Esophagus (tissue), 2 donors: Measurements from ENCODE around the gene RTF1. TPM values are rescaled to one million over a fixed set of nuclear protein-coding genes. Genes with fewer than 3 reads are reported as not detected.

ENCODE experiments used
- H3K27ac ChIP-seq, 2 donors: one replicate each; pipeline ENCODE4 v1.5.1; 2013; ENCODE audit warnings: low read depth in 2 of 2, mild to moderate bottlenecking in 2 of 2, inconsistent platforms in 1 of 2, low read length in 1 of 2, moderate library complexity in 1 of 2
- H3K27me3 ChIP-seq, 2 donors: one replicate each; pipeline ENCODE4 v1.6.1; 2013; ENCODE audit warnings: low read length in 2 of 2, control low read depth in 1 of 2, mild to moderate bottlenecking in 1 of 2; ENCODE audit not compliant: insufficient read depth in 2 of 2, control insufficient read depth in 1 of 2
- H3K36me3 ChIP-seq, 2 donors: one replicate each; pipeline ENCODE4 v1.6.1; 2013; ENCODE audit warnings: low read length in 1 of 2; ENCODE audit not compliant: control insufficient read depth in 2 of 2, insufficient read depth in 2 of 2
- H3K4me1 ChIP-seq, 2 donors: one replicate each; pipeline ENCODE4 v1.6.1; 2013; ENCODE audit warnings: low read length in 1 of 2; ENCODE audit not compliant: control insufficient read depth in 2 of 2, insufficient read depth in 2 of 2
- H3K4me3 ChIP-seq, 2 donors: one replicate each; pipeline ENCODE4 v1.5.1; 2013; ENCODE audit warnings: low read length in 2 of 2, mild to moderate bottlenecking in 2 of 2, low read depth in 1 of 2, moderate library complexity in 1 of 2
- H3K9me3 ChIP-seq, 2 donors: one replicate each; pipeline ENCODE4 v1.6.1; 2013; ENCODE audit warnings: mild to moderate bottlenecking in 2 of 2, low read depth in 1 of 2, low read length in 1 of 2, moderate library complexity in 1 of 2; ENCODE audit not compliant: control insufficient read depth in 2 of 2, insufficient read depth in 1 of 2
- WGBS, 2 donors: extraction: QIAGEN DNeasy Blood & Tissue Kit; methylation state at CpG; one replicate each; pipeline ENCODE4 v1.1.7; 2013; 5-methylcytosine and 5-hydroxymethylcytosine counted together
- polyA plus RNA-seq, 2 donors: library from polyadenylated mRNA; stranded (reverse); fragments of 200-250 nt; gene quantifications; one replicate each; pipeline ENCODE4 v1.2.3, GENCODE V29; 2013
- donor health status: healthy with polysubstance abuse.
- donor health status: Bipolar disorder and iron deficiency.

The RTF1 gene
- polyA plus RNA-seq, 2 donors = 12.2 to 16.2 TPM

GRCh38 chr15:41530363-41530956 is 113.6 kb downstream of the RTF1 start:
- peaks cover 15 to 43% of the 10 kb centered on the region in 2 donors for H3K36me3 ChIP-seq
- no peaks in the 10 kb centered on the region for H3K4me1 ChIP-seq
- no peak overlapping the region for H3K4me3 ChIP-seq
- no peaks in the 10 kb centered on the region for H3K27me3 ChIP-seq
- WGBS, 2 donors = 84 to 89% methylated on average over 6 of the region's 6 CpGs
- no peaks in the 10 kb centered on the region for H3K9me3 ChIP-seq
- H3K27ac ChIP-seq = no peak overlapping the region

Other genes starting within 250 kb of the RTF1 start
- gene EXD1, start 186.3 kb upstream of the RTF1 start, polyA plus RNA-seq = not detected
- 10 to 100 TPM; 54.9 to 63.6 TPM for gene CHP1, start 185.8 kb upstream of the RTF1 start, polyA plus RNA-seq
- gene OIP5, start 84.5 kb upstream of the RTF1 start, polyA plus RNA-seq = 1 to 10 TPM; 3.1 to 6.4 TPM
- 10 to 100 TPM; 16.6 to 28.0 TPM for gene NUSAP1, start 84.2 kb upstream of the RTF1 start, polyA plus RNA-seq
- 10 to 100 TPM in 1 of 2 donors, 1 to 10 TPM in 1; 9.2 to 19.0 TPM for gene NDUFAF1, start 14.6 kb upstream of the RTF1 start, polyA plus RNA-seq
- gene ITPKA, start 76.8 kb downstream of the RTF1 start, polyA plus RNA-seq = under 1 TPM; 0.28 to 0.47 TPM
- gene LTK, start 96.7 kb downstream of the RTF1 start, polyA plus RNA-seq = under 1 TPM; 0.26 to 0.31 TPM
- gene RPAP1, start 127.2 kb downstream of the RTF1 start, polyA plus RNA-seq = 10 to 100 TPM in 1 of 2 donors, 1 to 10 TPM in 1; 9.2 to 13.0 TPM
- 10 to 100 TPM; 23.2 to 24.2 TPM for gene TYRO3, start 142.1 kb downstream of the RTF1 start, polyA plus RNA-seq
- 1 to 10 TPM; 2.8 to 3.0 TPM for gene MGA, start 243.3 kb downstream of the RTF1 start, polyA plus RNA-seq